H1 (cell line): ENCODE data around the gene MLYCD.

Source experiments
- BACH1 ChIP-seq: IDR thresholded peaks from 2 replicates; pipeline ENCODE4 v1.6.1; 2012; ENCODE audit warnings: low read length, improper control_type of control experiment
- EGR1 ChIP-seq: IDR thresholded peaks from 2 replicates; pipeline ENCODE4 v1.6.1; 2011; ENCODE audit warnings: low read depth, low read length, borderline replicate concordance
- EZH2 ChIP-seq: fragments of 200-600 bp; sonication (generic); IDR thresholded peaks from 2 replicates; pipeline ENCODE4 v1.7.1; 2012; ENCODE audit warnings: low read depth, mild to moderate bottlenecking, moderate library complexity, low read length, inconsistent platforms; ENCODE audit not compliant: severe bottlenecking
- GABPA ChIP-seq: IDR thresholded peaks from 2 replicates; pipeline ENCODE4 v1.6.1; 2011; ENCODE audit warnings: mild to moderate bottlenecking, low read length, moderate library complexity, borderline replicate concordance; ENCODE audit not compliant: insufficient read depth
- JUND ChIP-seq: IDR thresholded peaks from 2 replicates; pipeline ENCODE4 v1.6.1; 2011; ENCODE audit warnings: mild to moderate bottlenecking, improper control_type of control experiment, low read length
- PHF8 ChIP-seq: fragments of 200-600 bp; sonication (generic); conservative IDR thresholded peaks from 2 replicates; pipeline ENCODE4 v1.7.1; 2012; ENCODE audit warnings: low read depth, mild to moderate bottlenecking, inconsistent platforms, low read length, moderate library complexity
- POLR2A ChIP-seq, 2 experiments: IDR thresholded peaks; 1 replicate in 1 of 2; 2 replicates in 1 of 2; pipeline ENCODE4 v1.6.1; 2011; ENCODE audit warnings: low read depth in 2 of 2, low read length in 2 of 2, mild to moderate bottlenecking in 2 of 2; ENCODE audit errors: control extremely low read depth in 1 of 2
- POLR2AphosphoS5 ChIP-seq: IDR thresholded peaks from 2 replicates; pipeline ENCODE4 v1.6.1; 2011; ENCODE audit warnings: low read depth, low read length
- RAD21 ChIP-seq, 2 experiments: IDR thresholded peaks in 1 of 2; conservative IDR thresholded peaks in 1 of 2; 2 replicates each; pipeline ENCODE4 v1.6.1; 2011; ENCODE audit warnings: low read depth in 2 of 2, low read length in 2 of 2, improper control_type of control experiment in 1 of 2, inconsistent platforms in 1 of 2, mild to moderate bottlenecking in 1 of 2, moderate library complexity in 1 of 2
- SAP30 ChIP-seq: fragments of 300-600 bp; sonication (generic); IDR thresholded peaks from 2 replicates; pipeline ENCODE4 v1.7.1; 2012; ENCODE audit warnings: low read length, moderate library complexity, mild to moderate bottlenecking, inconsistent platforms; ENCODE audit not compliant: insufficient read depth, insufficient replicate concordance
- SIN3A ChIP-seq, 2 experiments: IDR thresholded peaks in 1 of 2; conservative IDR thresholded peaks in 1 of 2; 2 replicates each; pipeline ENCODE4 v1.6.1; 2011 to 2012; ENCODE audit warnings: low read length in 2 of 2, improper control_type of control experiment in 1 of 2, low read depth in 1 of 2, mild to moderate bottlenecking in 1 of 2
- TF ChIP-seq, protein P1 (sequence below), 3 experiments: IDR thresholded peaks; 1 replicate in 2 of 3; 2 replicates in 1 of 3; pipeline versions ENCODE4 v1.5.1 to v1.6.1; 2011; ENCODE audit warnings: low read length in 3 of 3, mild to moderate bottlenecking in 3 of 3, inconsistent platforms in 2 of 3, low read depth in 1 of 3, moderate library complexity in 1 of 3; ENCODE audit not compliant: insufficient read depth in 1 of 3; ENCODE audit errors: control extremely low read depth in 1 of 3

DNA sequence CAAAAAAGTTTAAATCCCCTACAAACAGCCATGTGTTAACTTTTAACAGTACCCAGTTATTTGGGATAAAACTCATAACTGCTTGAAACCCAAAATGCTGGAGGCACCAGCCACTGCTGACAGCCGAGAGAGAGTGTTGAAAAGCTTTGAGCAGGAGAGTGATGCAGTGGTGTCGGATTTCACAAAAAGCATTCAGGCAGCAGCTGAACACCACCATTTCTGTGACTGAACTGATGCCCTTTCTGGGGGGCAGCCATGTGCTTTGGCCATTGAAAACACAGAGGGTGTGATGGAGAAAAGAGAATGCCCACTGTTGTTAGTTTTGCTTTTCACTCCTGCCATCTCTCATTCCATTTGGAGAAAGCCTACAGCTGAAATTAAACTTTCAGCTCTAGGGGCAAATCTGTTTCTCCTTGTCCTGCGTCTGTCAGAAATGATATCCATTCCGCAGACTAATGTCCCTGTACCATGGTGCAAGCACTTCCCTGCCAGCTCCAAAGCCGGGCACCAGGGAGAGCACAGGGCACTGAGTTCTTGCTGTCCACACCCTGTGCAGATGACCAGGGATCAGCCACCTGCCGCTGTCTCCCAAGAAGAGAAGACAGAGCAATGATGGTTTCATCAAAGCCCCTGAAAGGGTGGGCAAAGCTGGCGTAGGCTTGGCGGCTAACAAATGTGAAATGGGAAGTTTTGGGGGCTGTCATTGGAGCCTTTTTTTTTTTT, 16.6 kb upstream of the MLYCD start:
- TF ChIP-seq RAD21 (IDR thresholded peaks at IDR 0.05 in 1 of 2, conservative IDR thresholded peaks at IDR 0.05 in 1 of 2; ENCODE audit: low read depth in 2 of 2, low read length in 2 of 2) (no peak), PHF8 (no peak), SIN3A (conservative IDR thresholded peaks at IDR 0.05 in 1 of 2, IDR thresholded peaks at IDR 0.05 in 1 of 2; ENCODE audit: low read depth in 1 of 2, low read length in 2 of 2) (no peak), GABPA (no peak), SAP30 (no peak), POLR2A (IDR thresholded peaks at IDR 0.05; ENCODE audit: control extremely low read depth in 1 of 2, low read depth in 2 of 2, low read length in 2 of 2) (no peak), POLR2AphosphoS5 (no peak), BACH1 (no peak), EGR1 (no peak), JUND (no peak), EZH2 (no peak)
- TF ChIP-seq, protein P1, sequence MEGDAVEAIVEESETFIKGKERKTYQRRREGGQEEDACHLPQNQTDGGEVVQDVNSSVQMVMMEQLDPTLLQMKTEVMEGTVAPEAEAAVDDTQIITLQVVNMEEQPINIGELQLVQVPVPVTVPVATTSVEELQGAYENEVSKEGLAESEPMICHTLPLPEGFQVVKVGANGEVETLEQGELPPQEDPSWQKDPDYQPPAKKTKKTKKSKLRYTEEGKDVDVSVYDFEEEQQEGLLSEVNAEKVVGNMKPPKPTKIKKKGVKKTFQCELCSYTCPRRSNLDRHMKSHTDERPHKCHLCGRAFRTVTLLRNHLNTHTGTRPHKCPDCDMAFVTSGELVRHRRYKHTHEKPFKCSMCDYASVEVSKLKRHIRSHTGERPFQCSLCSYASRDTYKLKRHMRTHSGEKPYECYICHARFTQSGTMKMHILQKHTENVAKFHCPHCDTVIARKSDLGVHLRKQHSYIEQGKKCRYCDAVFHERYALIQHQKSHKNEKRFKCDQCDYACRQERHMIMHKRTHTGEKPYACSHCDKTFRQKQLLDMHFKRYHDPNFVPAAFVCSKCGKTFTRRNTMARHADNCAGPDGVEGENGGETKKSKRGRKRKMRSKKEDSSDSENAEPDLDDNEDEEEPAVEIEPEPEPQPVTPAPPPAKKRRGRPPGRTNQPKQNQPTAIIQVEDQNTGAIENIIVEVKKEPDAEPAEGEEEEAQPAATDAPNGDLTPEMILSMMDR (IDR thresholded peaks at IDR 0.05; ENCODE audit: control extremely low read depth in 1 of 3, insufficient read depth in 1 of 3, low read depth in 1 of 3, low read length in 3 of 3) = no peak
